HG03097 (cell line): Measurements from ENCODE around the gene NADK.

Experiments
- ATAC-seq: cut with Tn5 transposase; IDR thresholded peaks from one replicate; pipeline ENCODE4 v1.9.1; 2021; ENCODE audit not compliant: unreplicated experiment, low FRiP score

The NADK gene

DNA sequence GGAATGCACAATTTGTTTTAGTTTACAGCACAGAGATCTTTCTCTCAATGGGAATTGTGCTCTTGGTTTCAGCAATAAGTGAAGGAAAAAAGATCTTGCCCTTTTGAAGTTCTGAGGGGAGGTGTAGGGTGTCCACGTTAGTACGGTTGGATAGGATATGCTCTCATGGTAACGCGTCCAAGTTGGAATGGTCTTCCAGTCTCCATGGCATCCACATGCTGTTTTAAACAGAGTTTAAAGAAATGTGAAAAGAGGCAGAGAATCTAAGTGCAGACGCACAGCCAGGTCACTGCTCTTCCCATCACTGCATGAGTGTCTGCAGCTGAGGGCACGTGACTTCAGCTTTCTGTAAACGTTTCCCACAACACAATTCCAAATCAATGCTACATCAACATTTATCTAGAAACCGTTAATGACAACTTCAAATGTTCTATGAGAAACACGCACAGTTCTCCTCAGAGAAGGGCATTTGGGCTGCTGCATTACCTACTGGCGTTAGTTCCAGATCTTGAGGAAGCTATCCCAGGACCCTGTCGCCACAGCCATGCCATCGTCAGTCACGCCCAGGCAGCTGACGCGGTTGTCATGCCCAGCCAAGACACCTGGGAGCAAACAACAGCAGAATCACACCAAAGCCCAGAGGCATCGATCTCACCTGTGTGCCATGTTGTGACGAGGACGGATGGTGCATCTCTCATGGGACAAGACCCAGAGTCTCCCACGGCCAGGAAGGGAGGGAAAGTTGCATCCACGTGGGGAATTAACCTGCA lies 8.8 kb upstream of the NADK start:
- no peak for ATAC-seq

DNA sequence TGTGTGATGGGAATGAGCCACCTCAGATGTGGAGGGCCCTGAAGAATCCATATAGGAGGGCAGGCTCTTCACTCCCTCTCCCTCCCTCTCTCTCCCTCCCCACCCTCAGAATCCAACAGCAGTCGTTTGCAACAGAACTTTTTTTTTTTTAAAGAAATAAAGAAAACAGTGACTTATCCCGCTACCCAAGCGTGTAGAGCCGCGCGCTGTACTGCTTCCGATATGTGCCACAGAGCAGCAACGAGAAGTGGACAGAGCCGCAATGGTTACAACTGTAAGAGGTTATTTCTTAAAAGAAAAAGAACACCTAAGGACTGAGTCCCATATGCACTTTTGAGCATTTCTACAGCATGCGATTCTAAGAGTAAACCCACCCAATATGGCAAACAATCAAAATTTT lies 7.4 kb upstream of the NADK start:
- no peak for ATAC-seq

DNA sequence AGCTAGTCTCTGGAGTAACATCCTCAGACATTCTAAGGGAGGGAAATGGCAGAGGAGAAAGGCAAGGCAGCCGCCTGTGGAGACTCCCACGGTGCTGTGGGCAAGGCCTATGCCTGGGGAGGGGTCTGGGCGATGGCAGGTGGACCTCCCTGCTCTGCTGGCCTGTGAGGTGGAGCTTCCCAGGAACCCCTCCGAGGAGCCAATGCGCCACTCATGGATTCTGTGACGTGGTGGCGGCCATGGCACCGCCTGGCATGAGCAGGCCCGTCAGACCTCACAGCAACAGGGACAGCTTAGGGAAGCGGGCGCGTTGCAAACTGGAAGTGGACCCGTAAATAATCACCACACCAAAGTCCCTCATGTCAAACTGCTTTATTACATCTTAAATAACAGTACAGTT lies 6.7 kb upstream of the NADK start:
- no peak for ATAC-seq

DNA sequence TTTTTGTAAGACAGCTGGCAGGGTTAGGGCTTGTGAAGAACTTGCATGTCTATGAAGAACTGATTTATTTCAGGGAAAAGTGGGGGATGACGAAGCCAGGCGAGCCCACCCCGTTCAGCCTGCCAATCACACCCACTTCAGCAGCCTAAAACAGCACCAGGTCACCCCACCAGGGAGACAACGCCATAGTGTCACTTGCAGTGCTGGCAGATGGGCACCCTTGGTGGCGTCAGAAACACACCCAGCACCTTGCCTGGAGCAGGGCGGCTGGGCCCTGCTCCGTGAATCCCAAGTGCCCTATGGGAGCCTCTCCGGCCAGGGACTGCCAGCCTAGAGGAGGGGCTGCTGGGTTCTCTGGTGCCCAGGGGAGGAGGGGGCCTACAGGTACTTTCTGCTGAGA lies 5.0 kb upstream of the NADK start:
- no peak for ATAC-seq

DNA sequence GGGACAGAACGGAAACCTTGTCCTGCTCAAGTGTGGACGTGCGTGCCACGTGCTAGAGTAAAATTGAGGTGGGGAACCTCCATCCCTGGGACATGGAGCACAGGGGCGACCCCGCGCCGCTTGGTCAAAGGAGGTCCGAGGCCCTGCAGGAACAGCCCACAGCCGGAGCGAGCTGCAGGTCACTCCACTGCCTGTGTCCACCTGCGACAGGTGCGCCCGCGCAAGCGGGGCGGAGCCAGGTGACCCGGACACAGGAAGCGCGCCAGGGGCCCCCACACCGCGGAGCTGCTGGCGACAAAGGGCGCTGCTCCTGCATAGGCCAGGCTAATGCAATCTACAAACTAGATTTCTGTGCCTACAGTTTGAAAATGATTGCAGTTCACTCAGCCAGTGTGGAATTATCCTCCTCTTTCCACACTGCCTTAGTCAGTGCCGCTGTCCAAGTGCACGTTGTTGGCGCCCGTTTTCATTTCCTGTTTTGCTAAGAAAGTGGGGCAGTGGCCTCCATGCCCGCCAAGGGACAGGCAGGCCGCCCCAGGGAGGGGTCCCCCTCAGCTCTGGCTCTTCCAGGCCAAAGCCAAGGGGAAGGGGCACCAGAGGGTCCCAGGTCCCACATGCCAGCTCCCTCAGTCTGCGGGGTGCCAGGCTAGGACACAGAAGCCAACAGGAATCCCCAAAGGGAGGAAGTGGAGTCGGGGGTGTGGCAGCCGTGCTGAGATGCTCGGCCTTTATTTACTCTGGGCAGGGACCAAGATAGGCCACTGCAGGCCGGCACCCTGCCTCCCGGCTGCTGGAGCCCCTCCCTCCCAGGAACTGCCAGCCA lies 4.3 kb upstream of the NADK start:
- ATAC-seq: no peak

DNA sequence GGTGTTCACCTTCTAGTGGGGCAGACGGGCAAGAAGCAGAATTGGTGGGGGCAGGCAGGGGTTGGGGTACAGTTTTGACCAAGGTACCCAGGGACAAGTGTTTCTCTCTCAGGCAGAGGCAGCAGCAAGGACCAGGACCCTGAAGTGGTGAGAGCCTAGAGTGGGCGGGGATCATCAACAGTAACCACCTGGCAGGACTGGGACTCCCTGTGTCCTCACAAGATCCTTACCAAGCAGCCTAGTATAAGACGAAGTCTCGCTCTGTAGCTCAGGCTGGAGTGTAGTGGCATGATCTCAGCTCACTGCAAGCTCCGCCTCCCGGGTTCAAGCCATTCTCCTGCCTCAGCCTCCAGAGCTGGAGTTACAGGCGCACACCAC lies 3.2 kb upstream of the NADK start:
- ATAC-seq: no peak

DNA sequence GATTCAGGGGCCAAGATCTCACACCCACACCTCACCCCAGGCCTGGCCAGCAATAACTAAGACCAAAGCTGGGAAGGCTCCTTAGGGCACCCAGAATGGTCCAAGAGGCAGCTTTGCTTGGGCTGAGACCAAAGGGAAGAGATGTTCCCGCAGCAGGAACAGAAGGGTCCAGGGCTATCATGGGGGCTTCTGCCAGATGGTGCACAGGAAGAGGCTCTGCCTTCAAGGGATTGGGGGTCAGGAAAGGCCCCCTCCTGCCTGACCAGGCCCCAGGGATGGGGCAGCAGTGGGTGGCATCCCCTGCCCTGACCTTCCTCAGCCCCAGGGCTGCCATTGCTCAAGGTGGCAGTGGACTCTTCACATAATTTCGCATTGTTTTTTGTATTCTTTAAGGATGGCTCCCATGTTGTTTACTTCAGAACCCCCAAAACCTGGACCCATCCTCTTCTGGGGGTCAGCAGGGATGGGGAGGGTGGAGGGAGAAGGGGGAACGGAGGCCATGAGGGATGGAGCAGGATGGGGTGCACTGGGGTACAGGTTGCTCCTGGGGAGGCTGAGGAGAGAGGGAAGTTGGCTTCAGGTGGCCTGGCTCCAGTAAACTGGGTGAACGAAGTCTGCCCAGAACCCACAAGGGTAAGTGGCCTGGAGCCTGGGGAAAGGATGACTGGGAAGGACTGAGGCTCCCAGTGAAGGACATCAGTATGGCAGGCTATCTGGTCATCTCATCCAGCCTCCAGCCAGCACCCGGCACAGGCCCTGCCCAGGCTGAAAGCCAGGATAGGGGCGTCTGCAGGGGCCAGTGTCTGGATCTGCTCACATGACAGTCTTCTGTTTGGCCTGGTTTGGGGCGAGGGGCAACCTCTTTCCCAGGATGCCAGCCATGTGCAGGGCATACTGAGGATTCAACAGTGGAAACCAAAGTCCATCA lies 2.6 kb upstream of the NADK start:
- no peak for ATAC-seq

DNA sequence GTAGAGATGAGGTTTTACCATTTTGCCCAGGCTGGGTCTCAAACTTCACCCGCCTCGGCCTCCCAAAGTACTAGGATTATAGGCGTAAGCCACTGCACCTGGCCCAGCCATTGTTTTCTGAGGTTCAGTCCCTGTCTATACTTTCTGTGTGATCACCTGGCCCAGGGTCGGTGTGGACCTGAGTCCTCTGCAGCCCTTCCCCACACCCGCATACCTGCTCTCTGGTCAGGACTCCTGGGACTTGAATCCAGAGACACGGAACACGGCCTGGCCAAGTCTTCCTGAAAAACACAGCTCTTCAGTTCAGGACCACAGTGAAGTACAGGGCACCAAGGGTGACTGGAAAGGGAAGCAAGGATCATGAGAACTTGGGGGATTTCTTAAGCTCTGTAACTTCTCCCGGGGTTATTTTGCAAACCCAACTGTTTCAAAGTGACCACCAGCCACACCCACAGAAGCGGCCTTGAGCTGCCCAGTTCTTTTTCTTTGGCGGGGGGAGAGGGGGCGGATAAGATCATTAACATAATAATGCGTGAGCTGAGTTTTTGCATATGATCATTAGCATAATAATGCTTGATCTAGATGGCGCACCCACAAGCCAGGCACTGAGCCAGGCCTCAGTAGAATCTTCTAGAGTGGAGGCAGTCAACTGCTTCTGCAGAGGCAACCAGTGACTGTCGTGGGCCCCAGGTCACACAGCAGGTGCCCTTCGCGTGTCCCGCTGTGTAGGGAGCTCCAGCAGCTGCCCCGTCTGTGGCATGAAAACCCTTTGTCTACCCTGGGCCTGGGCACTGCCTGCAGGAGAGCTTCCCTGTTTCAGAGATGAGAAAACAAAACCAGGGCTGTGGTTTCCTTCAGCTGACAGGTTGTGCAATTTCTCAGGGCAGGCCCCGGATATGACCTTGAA lies 1.7 kb upstream of the NADK start:
- no peak for ATAC-seq

DNA sequence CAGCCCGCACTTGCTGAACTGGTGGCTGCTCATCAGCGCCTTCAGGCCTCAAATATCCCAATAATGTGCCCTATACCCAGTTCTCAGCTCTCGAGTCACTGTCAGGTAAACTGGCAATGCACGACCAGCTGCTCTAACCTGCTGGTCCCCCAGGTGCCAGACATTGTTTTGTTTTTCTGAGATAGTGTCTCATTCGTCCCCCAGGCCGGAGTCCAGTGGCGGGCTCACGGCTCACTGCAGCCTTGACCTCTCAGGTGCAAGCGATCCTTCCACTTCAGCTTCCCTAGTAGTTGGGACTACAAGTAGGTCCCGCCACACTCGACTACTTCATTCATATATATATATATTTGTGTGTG lies 1.0 kb upstream of the NADK start:
- no peak for ATAC-seq

DNA sequence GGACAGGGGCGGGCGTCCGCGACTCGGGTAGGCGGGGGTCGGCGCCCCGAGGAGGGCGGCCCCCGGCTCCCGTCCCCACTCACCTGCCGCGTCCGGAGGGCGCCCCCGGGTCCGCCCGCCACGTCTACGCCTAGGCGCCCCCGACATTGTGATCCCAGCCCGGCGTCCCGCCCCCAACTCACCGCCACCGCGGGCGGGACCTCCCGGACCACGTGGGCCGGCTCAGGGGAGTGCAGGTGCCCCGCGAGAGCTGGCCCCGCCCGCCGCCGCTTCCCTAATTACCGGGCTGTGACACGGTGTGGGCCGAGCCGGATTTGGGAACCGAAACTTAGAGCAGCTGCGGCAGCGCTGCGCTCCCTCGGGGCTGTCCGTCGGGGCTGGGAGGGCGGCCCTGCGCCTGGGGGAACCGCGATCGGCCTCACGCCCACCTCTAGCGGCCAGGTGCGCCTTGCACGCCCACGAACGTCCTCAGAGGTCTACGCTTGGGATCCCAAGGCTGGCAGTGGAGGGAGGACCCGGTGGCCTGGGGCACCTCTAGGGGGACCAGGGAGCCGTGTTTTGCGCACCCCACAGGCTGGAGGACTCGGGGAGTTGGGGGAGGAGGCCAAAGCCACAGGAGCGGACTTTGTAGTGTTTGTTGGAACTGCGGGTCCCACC lies 521 bp upstream of the NADK start:
- peak; percentile 71 for ATAC-seq

DNA sequence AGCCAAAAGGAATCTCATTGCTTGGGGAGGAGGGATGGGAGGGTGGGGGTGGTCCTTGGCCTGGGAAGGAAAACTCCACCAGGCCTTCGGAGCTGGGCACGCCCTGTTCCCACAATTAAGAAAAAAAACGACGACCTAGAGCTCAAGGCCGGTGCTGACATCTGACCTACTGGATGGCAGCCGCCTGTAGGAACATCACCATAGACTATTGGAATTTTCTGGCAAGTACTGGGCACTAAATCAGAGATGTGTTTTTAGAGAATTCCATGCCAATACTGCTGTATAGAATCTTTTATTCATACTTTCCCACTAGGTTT lies 729 bp downstream of the NADK start:
- no peak for ATAC-seq

DNA sequence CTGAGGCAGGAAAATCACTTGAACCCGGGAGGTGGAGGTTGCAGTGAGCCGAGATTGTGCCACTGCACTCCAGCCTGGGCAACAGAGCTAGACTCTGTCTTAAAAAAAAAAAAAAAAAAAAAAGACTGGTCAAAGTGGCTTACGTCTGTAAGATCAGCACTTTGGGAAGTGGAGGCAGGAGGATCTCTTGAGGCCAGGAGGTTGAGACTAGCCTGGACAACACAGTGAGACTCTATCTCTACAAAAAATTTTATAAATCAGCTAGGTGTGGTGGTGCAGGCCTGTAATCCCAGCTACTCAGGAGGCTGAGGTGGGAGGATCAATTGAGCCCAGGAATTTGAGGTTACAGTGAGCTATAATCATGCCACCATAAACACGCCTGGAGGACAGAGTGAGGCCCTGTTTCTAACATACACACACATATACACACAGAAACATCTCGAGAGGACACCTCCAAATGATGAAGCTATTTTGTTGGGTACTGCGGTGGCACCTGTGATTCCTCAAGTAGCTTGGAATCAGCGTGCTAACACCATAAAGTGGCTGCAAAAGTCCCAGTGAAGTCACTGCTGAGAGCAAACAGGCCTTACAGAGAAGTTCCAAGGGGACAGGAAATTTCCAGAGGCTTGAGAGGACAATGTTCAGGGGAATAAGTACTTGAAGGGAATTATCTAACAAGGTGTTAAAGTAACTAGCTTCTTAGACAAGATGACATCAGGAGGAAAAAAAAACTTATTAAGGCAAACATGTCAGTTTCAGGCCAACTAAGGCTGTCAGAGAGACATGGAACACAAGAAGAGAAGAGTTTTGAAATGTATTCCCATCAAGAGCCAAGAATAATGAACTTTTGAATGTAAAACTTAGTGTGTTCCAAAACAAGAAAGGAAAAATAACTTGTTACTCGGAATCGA lies 1.3 kb downstream of the NADK start:
- no peak for ATAC-seq

DNA sequence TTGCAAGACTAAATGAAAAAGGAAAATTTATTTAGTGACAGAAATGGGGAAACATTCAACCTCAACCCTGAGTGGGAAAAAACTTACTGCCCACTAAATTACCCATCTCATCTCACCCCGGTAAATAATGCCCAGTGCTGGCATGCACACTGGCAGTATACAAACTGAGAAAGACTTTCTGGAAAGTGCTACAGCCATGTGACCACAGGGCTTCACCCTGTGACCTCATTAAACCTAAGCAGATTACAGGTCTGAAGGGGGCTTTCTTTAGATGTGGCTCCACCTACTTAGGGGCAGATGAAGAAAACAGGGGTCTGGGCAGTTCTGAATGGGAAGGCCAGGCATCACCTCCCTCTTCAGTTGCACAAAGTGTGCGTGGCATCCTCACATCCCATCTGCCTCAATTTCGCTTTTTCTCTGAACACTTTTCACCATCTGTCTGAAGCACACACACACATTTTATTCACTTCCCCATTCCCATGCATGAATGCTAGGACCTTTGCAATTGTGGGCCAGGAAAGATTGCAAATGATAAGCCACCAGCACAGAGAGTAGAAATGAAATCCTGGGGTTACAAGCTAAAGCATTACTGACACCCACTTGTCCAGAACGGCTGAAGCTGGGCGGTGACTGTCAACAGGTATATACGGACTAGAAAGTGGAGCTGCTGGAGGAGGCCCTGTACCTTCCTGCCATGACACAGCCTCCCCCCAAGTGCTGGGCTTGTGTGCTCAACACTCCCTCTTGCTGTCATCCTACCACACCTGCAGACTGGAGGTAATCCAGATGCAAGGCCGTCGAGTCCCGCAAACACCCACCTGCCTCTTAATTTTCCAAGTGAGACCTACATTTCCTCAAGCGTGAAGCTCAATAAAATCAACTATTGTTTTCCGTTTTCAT lies 2.7 kb downstream of the NADK start:
- ATAC-seq: no peak

DNA sequence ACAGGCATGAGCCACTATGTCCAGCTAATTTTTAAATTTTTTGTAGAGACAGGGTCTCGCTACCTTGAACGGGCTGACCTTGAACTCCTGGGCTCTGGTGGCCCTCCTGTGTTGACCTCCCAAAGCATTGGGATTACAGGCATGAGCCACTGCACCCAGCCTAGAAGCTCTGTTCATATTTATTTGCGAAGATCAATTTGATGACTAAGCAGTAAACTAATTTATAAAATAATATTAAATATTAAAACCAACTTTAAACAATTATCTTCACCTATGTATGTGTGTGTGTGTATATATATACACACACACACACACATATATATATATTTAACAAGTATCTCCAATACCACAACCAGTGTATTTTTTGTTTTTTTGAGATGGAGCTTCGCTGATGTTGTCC lies 4.4 kb downstream of the NADK start:
- no peak for ATAC-seq

DNA sequence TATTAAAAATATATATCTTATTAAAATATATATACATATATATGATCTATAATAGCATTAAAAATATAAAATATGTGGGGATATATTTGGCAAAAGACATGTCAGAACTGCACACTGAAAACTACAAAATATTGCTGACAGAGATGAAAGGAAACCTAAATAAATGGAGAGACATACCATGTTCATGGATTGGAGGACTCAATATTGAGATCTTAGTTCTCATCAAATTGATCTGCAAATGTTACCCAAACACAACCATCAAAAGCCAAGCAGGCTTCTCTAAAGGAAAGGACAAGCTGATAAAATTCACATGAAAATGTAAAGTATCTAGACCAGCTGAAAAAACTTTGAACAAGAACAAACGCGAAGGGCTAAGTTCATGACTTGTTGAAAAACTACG lies 7.2 kb downstream of the NADK start:
- ATAC-seq: no peak

DNA sequence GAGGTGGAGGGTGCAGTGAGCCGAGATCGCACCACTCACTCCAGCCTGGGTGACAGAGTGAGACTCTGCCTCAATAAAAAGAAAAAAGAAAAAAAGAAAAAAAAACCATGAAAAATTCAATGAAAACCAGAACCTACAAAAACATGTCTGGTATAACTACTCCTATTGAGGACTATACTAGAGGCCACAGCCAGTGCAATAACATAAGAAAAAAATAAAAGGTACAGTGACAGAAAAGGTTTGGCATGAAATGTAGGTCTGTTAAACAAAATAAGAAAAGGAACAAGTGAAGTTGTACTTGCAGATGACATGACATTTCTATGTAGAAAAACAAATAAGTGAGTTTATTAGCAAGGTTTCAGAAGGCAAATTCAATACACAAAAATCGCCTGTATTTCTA lies 8.2 kb downstream of the NADK start:
- no peak for ATAC-seq

DNA sequence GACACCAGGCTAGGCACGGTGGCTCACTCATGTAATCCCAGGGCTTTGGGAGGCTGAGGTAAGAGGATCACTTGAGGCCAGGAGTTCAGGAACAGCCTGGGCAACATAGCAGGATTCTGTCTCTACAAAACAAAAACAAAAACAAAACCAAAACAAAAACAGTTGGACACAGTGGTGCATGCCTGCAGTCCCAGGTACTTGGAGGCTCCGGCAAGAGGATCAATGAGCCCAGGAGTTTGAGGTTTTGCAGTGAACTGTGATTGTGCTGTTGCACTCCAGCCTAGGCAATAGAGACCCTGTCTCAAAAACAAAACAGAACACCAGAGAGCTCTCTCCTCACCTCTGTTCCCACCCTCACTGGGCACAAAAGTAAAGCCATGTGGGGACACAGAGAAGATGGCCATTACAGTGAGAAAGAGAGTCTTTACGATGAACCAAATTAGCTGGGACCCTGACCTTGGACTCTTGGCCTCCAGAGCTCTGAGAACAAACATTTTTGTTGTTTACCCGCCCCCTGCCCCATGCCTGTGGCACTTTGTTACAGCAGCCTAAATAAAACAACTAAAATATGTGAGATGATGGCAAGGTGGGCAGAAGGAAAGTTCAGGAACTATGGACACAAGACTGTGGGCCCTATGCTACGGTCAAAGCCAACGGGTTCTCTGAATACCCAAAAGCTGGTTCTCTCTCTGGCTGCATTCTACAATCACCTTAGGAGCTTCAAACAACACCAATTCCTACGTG lies 9.8 kb downstream of the NADK start:
- no peak for ATAC-seq
